CD14-positive monocyte (primary cell): ENCODE measurements around the gene PTPRO. TPM values are rescaled to one million over a fixed set of nuclear protein-coding genes. Genes with fewer than 3 reads are reported as not detected.

Experiments used
- DNase-seq, 3 donors: peaks; one replicate each; pipeline ENCODE4 v3.0.0-alpha.2; 2011 to 2022
- H2AFZ ChIP-seq: 2 replicates; pipeline ENCODE4 v1.6.0; 2012; ENCODE audit warnings: mild to moderate bottlenecking, low read depth, low read length, inconsistent platforms; ENCODE audit not compliant: insufficient read depth, poor library complexity, severe bottlenecking
- H3K27ac ChIP-seq, 2 donors: 1 replicate in 1 of 2; 2 replicates in 1 of 2; pipeline ENCODE4 v1.5.1; 2012 to 2013; ENCODE audit warnings: low read length in 2 of 2, control low read depth in 1 of 2, inconsistent platforms in 1 of 2, low read depth in 1 of 2, mild to moderate bottlenecking in 1 of 2
- H3K27me3 ChIP-seq, 2 donors: one replicate each; pipeline versions ENCODE4 v1.6.0 to v1.6.1; 2011 to 2013; ENCODE audit warnings: low read length in 2 of 2; ENCODE audit not compliant: control insufficient read depth in 2 of 2, insufficient read depth in 2 of 2
- H3K36me3 ChIP-seq, 2 donors: replicated peaks in 1 of 2; 1 replicate in 1 of 2; 2 replicates in 1 of 2; pipeline versions ENCODE4 v1.5.1 to v1.6.1; 2012 to 2013; ENCODE audit warnings: low read length in 2 of 2, control low read depth in 1 of 2, inconsistent platforms in 1 of 2, mild to moderate bottlenecking in 1 of 2; ENCODE audit not compliant: insufficient read depth in 2 of 2, control insufficient read depth in 1 of 2
- H3K4me1 ChIP-seq, 2 donors: 1 replicate in 1 of 2; 2 replicates in 1 of 2; pipeline versions ENCODE4 v1.5.1 to v1.6.1; 2012 to 2013; ENCODE audit warnings: low read length in 2 of 2, control low read depth in 1 of 2, inconsistent platforms in 1 of 2, mild to moderate bottlenecking in 1 of 2, moderate library complexity in 1 of 2; ENCODE audit not compliant: insufficient read depth in 2 of 2, control insufficient read depth in 1 of 2
- H3K4me2 ChIP-seq: replicated peaks from 2 replicates; pipeline ENCODE3; 2012; ENCODE audit warnings: low read length, moderate library complexity, mild to moderate bottlenecking; ENCODE audit not compliant: poor library complexity, severe bottlenecking; ENCODE audit errors: extremely low read depth
- H3K4me3 ChIP-seq, 3 experiments: fragments of 200-600 bp in 1 of 3; sonication (generic) in 1 of 3; replicated peaks in 1 of 3; 1 replicate in 2 of 3; 2 replicates in 1 of 3; pipeline ENCODE4 v1.5.1; 2011 to 2013; ENCODE audit warnings: low read length in 3 of 3, mild to moderate bottlenecking in 3 of 3, control low read depth in 2 of 3, low read depth in 2 of 3, inconsistent platforms in 1 of 3, moderate library complexity in 1 of 3
- H3K79me2 ChIP-seq: 2 replicates; pipeline ENCODE4 v1.6.0; 2012; ENCODE audit warnings: mild to moderate bottlenecking, control low read depth, inconsistent platforms, low read length, moderate library complexity; ENCODE audit not compliant: insufficient read depth
- H3K9ac ChIP-seq: 2 replicates; pipeline ENCODE4 v1.6.0; 2017; ENCODE audit warnings: low read length, mild to moderate bottlenecking; ENCODE audit not compliant: insufficient read depth, poor library complexity, severe bottlenecking
- H3K9me3 ChIP-seq, 2 donors: replicated peaks in 1 of 2; 1 replicate in 1 of 2; 2 replicates in 1 of 2; pipeline versions ENCODE4 v1.5.1 to v1.6.1; 2012 to 2013; ENCODE audit warnings: low read length in 2 of 2, control low read depth in 1 of 2; ENCODE audit not compliant: control insufficient read depth in 1 of 2, insufficient read depth in 1 of 2
- H4K20me1 ChIP-seq: 2 replicates; pipeline ENCODE4 v1.6.0; 2012; ENCODE audit warnings: mild to moderate bottlenecking, low read length, control low read depth, moderate library complexity; ENCODE audit not compliant: insufficient read depth
- H3K27ac Mint-ChIP-seq, 7 donors: one replicate each; pipeline ENCODE4 v1.8.0; 2020; ENCODE audit warnings: mild to moderate bottlenecking in 7 of 7, mixed read lengths in 7 of 7, moderate library complexity in 6 of 7, inconsistent platforms in 2 of 7
- H3K27me3 Mint-ChIP-seq, 3 donors: one replicate each; pipeline ENCODE4 v1.8.0; 2021 to 2022; ENCODE audit warnings: low read depth in 3 of 3, mild to moderate bottlenecking in 3 of 3, mixed read lengths in 3 of 3, moderate library complexity in 3 of 3, inconsistent platforms in 1 of 3
- H3K36me3 Mint-ChIP-seq, 2 donors: one replicate each; pipeline ENCODE4 v1.8.0; 2020; ENCODE audit warnings: mixed read lengths in 2 of 2, inconsistent platforms in 1 of 2, mild to moderate bottlenecking in 1 of 2
- H3K4me1 Mint-ChIP-seq: one replicate; pipeline ENCODE4 v1.8.0; 2020; ENCODE audit warnings: mild to moderate bottlenecking, mixed read lengths
- H3K4me3 Mint-ChIP-seq, 2 donors: one replicate each; pipeline ENCODE4 v1.8.0; 2020; ENCODE audit warnings: mild to moderate bottlenecking in 2 of 2, mixed read lengths in 2 of 2, moderate library complexity in 1 of 2
- H3K9me3 Mint-ChIP-seq, 7 donors: one replicate each; pipeline ENCODE4 v1.8.0; 2020 to 2022; ENCODE audit warnings: mixed read lengths in 7 of 7, mild to moderate bottlenecking in 6 of 7, moderate library complexity in 6 of 7, inconsistent platforms in 2 of 7
- CTCF ChIP-seq: fragments of 200-600 bp; IDR thresholded peaks from one replicate; pipeline ENCODE4 v1.8.0; 2022; ENCODE audit warnings: antibody characterized with exemption, mild to moderate bottlenecking
- WGBS: methylation state at CpG from one replicate; pipeline ENCODE4 v1.1.5; 2013; ENCODE audit warnings: missing lambda C conversion rate; ENCODE audit not compliant: insufficient coverage; 5-methylcytosine and 5-hydroxymethylcytosine counted together
- intact Hi-C, 2 donors: fragments of 100-400 bp; cut with micrococcal nuclease; formaldehyde crosslinking; loops; one replicate each; pipeline versions ENCODE4 v1.15.0 to v1.15.1; 2023
- polyA plus RNA-seq, 3 donors: library from polyadenylated mRNA; depleted of rRNA in 1 of 3; unstranded in 2 of 3; stranded (reverse) in 1 of 3; fragments of 300-500 nt in 2 of 3; fragments of >200 nt in 1 of 3; fragmentation: Illumina TruSeq in 2 of 3; gene quantifications; 1 replicate in 2 of 3; 2 replicates in 1 of 3; pipeline ENCODE4 v1.2.3, GENCODE V29; 2012 to 2021

The PTPRO gene
- polyA plus RNA-seq, 3 donors = 3.1 to 12.0 (median 4.7) TPM

- no peak for DNase-seq
- Histone ChIP-seq H3K4me1 (no peaks in the 10 kb centered on the region), H4K20me1 (no peaks in the 10 kb centered on the region), H3K9ac (no peak overlapping the region), H3K27me3 (no peaks in the 10 kb centered on the region), H2AFZ (no peak overlapping the region), H3K4me2 (no peak overlapping the region), H3K9me3 (no peaks in the 10 kb centered on the region), H3K4me3 (no peak overlapping the region), H3K36me3 (no peaks in the 10 kb centered on the region), H3K27ac (no peak overlapping the region), H3K79me2 (no peaks in the 10 kb centered on the region)
- TF ChIP-seq CTCF = no peak
- WGBS = no CpG with 5 or more reads among the region's 1 CpG
- no peak overlapping the region for H3K4me3 Mint-ChIP-seq
- peaks cover 1 to 3% (median 2%) of the 10 kb centered on the region in 3 donors for H3K27me3 Mint-ChIP-seq
- peaks cover 0 to 2% (median 0%) of the 10 kb centered on the region in 7 donors for H3K9me3 Mint-ChIP-seq
- no peaks in the 10 kb centered on the region for H3K36me3 Mint-ChIP-seq
- intact Hi-C loops = no loop called here
- no peak overlapping the region for H3K27ac Mint-ChIP-seq
- no peaks in the 10 kb centered on the region for H3K4me1 Mint-ChIP-seq
These were observed 70.7 kb downstream of the PTPRO start for GRCh38 chr12:15393037-15393436.

- H3K36me3 ChIP-seq = no peaks in the 10 kb centered on the region
- H3K27ac ChIP-seq = no peak overlapping the region
- no peaks in the 10 kb centered on the region for H3K4me1 Mint-ChIP-seq
- no peak overlapping the region for H3K4me3 ChIP-seq
- no peaks in the 10 kb centered on the region for H3K79me2 ChIP-seq
- no peak overlapping the region for H3K4me3 Mint-ChIP-seq
- intact Hi-C loops = no loop called here
- no peaks in the 10 kb centered on the region for H3K9me3 ChIP-seq
- peaks cover 1 to 3% (median 2%) of the 10 kb centered on the region in 3 donors for H3K27me3 Mint-ChIP-seq
- no peak overlapping the region for H3K9ac ChIP-seq
- no peak overlapping the region for H2AFZ ChIP-seq
- H3K27me3 ChIP-seq = no peaks in the 10 kb centered on the region
- no peak for TF ChIP-seq CTCF
- no peak overlapping the region for H3K27ac Mint-ChIP-seq
- H3K4me2 ChIP-seq = no peak overlapping the region
- no peaks in the 10 kb centered on the region for H3K36me3 Mint-ChIP-seq
- no peaks in the 10 kb centered on the region for H3K4me1 ChIP-seq
- H3K9me3 Mint-ChIP-seq = peaks cover 0 to 2% (median 0%) of the 10 kb centered on the region in 7 donors
- DNase-seq = no peak
- H4K20me1 ChIP-seq = no peaks in the 10 kb centered on the region
These were observed 71.7 kb downstream of the PTPRO start for GRCh38 chr12:15393995-15394394.
